AG09319 (cell line): ENCODE data around the gene PCDHB3.
A peak's percentile ranks its signal among the peaks of the same experiment; 100 is the strongest.

Experiments used
- DNase-seq: peaks from one replicate; pipeline ENCODE4 v3.0.0-alpha.2; 2010; ENCODE audit warnings: low read depth; ENCODE audit errors: extremely low read depth
- CTCF ChIP-seq: IDR thresholded peaks from 2 replicates; pipeline ENCODE4 v1.5.1; 2011; ENCODE audit warnings: low read depth, mild to moderate bottlenecking, inconsistent platforms, low read length, moderate library complexity

PCDHB3 gene

GRCh38 chr5:141100243-141100805 lies at the start of gene PCDHB3:
Gene PCDHB3, plus strand, starts transcription at chr5:141100473. Its CDS starts 177 bp downstream, at chr5:141100650.
- TF ChIP-seq CTCF = no peak; the same call in 1 of the 2 replicates
- DNase-seq = no peak

GRCh38 chr5:141050622-141051520 lies 49.4 kb upstream of the PCDHB3 start, which contains the start of gene PCDHB1:
Gene PCDHB1, plus strand, starts transcription at chr5:141051374. Its CDS starts 97 bp downstream, at chr5:141051471.
- TF ChIP-seq CTCF = no peak
- DNase-seq = no peak

GRCh38 chr5:141051521-141051866 lies 48.8 kb upstream of the PCDHB3 start:
- DNase-seq = no peak

GRCh38 chr5:141077826-141078225 lies 22.4 kb upstream of the PCDHB3 start:
- DNase-seq = no peak
- TF ChIP-seq CTCF = no peak

More at GRCh38 chr5:141051521-141051866, 48.8 kb upstream of the PCDHB3 start:
- no peak for TF ChIP-seq CTCF

GRCh38 chr5:141082228-141082627 lies 18.0 kb upstream of the PCDHB3 start:
- no peak for TF ChIP-seq CTCF
- no peak for DNase-seq

GRCh38 chr5:141084487-141084989 lies 15.7 kb upstream of the PCDHB3 start:
- no peak for DNase-seq
- peak; percentile 26 for TF ChIP-seq CTCF
